Measurements from ENCODE around the gene MTUS2.

The MTUS2 gene

GRCh38 chr13:29465741-29466293, 645.7 kb downstream of the MTUS2 start:
- Histone ChIP-seq H3K27me3 (no peaks in the 10 kb centered on the region), H3K4me1 (ENCODE audit: control insufficient read depth in 1 of 2, insufficient read depth in 1 of 2, low read depth in 1 of 2, low read length in 1 of 2) (no peaks in the 10 kb centered on the region), H3K36me3 (no peaks in the 10 kb centered on the region), H3K9me3 (no peaks in the 10 kb centered on the region), H3K4me3 (ENCODE audit: low read depth in 1 of 2, low read length in 1 of 2) (no peak overlapping the region), H3K27ac (no peak overlapping the region)
- TF ChIP-seq CTCF (IDR thresholded peaks at IDR 0.05): no peak

GRCh38 chr13:29471551-29471950, 651.4 kb downstream of the MTUS2 start:
- Histone ChIP-seq H3K27me3 (no peaks in the 10 kb centered on the region), H3K27ac (no peak overlapping the region), H3K36me3 (no peaks in the 10 kb centered on the region), H3K4me1 (ENCODE audit: control insufficient read depth in 1 of 2, insufficient read depth in 1 of 2, low read depth in 1 of 2, low read length in 1 of 2) (no peaks in the 10 kb centered on the region), H3K4me3 (ENCODE audit: low read depth in 1 of 2, low read length in 1 of 2) (no peak overlapping the region), H3K9me3 (no peaks in the 10 kb centered on the region)
- no peak for TF ChIP-seq CTCF (IDR thresholded peaks at IDR 0.05)

- no peak overlapping the region for H3K4me3 ChIP-seq (ENCODE audit: low read depth in 1 of 2, low read length in 1 of 2)
- no peak for TF ChIP-seq CTCF (IDR thresholded peaks at IDR 0.05)
- H3K4me1 ChIP-seq (ENCODE audit: control insufficient read depth in 1 of 2, insufficient read depth in 1 of 2, low read depth in 1 of 2, low read length in 1 of 2): no peaks in the 10 kb centered on the region
- no peak overlapping the region for H3K27ac ChIP-seq
- no peaks in the 10 kb centered on the region for H3K27me3 ChIP-seq
- H3K9me3 ChIP-seq: no peaks in the 10 kb centered on the region
- H3K36me3 ChIP-seq: no peaks in the 10 kb centered on the region
These were observed 652.3 kb downstream of the MTUS2 start for GRCh38 chr13:29472332-29472961.

- no peak overlapping the region for H3K27ac ChIP-seq
- H3K9me3 ChIP-seq: no peaks in the 10 kb centered on the region
- no peak overlapping the region for H3K4me3 ChIP-seq (ENCODE audit: low read depth in 1 of 2, low read length in 1 of 2)
- H3K4me1 ChIP-seq (ENCODE audit: control insufficient read depth in 1 of 2, insufficient read depth in 1 of 2, low read depth in 1 of 2, low read length in 1 of 2): no peaks in the 10 kb centered on the region
- no peaks in the 10 kb centered on the region for H3K36me3 ChIP-seq
- H3K27me3 ChIP-seq: no peaks in the 10 kb centered on the region
- no peak for TF ChIP-seq CTCF (IDR thresholded peaks at IDR 0.05)
These were observed 653.0 kb downstream of the MTUS2 start for GRCh38 chr13:29473166-29473565.

- H3K4me1 ChIP-seq (ENCODE audit: control insufficient read depth in 1 of 2, insufficient read depth in 1 of 2, low read depth in 1 of 2, low read length in 1 of 2): no peaks in the 10 kb centered on the region
- H3K9me3 ChIP-seq: no peaks in the 10 kb centered on the region
- H3K27ac ChIP-seq: no peak overlapping the region
- TF ChIP-seq CTCF (IDR thresholded peaks at IDR 0.05): no peak
- no peak overlapping the region for H3K4me3 ChIP-seq (ENCODE audit: low read depth in 1 of 2, low read length in 1 of 2)
- H3K27me3 ChIP-seq: no peaks in the 10 kb centered on the region
- no peaks in the 10 kb centered on the region for H3K36me3 ChIP-seq
These were observed 654.9 kb downstream of the MTUS2 start for GRCh38 chr13:29474991-29475390.
